K562 (cell line): Measurements from ENCODE around the gene TCEA3. TPM values are rescaled to one million over a fixed set of nuclear protein-coding genes. Genes with fewer than 3 reads are reported as not detected.
A peak's percentile ranks its signal among the peaks of the same experiment; 100 is the strongest.

Source experiments
- BACH1 ChIP-seq: fragments of 200-800 bp; sonication (Bioruptor generic); IDR thresholded peaks from 2 replicates; pipeline ENCODE4 v1.6.1; 2016; ENCODE audit warnings: missing genetic modification characterization, missing compliant biosample characterization
- KDM4B ChIP-seq, 2 experiments: fragments of 450-650 bp in 1 of 2; sonication (generic) in 1 of 2; IDR thresholded peaks; 2 replicates each; pipeline ENCODE4 v1.6.1; 2016 to 2017; ENCODE audit warnings: borderline replicate concordance in 2 of 2, antibody characterized with exemption in 1 of 2, low read depth in 1 of 2, mild to moderate bottlenecking in 1 of 2
- MTA3 ChIP-seq: fragments of 450-650 bp; formaldehyde crosslinking; IDR thresholded peaks from 2 replicates; pipeline ENCODE4 v1.6.1; 2017; ENCODE audit warnings: mild to moderate bottlenecking, borderline replicate concordance
- NRF1 ChIP-seq, 2 experiments: fragments of 450-650 bp; IDR thresholded peaks in 1 of 2; conservative IDR thresholded peaks in 1 of 2; 2 replicates each; pipeline ENCODE4 v1.6.1; 2014; ENCODE audit warnings: mild to moderate bottlenecking in 2 of 2
- SMARCC2 ChIP-seq: fragments of 450-650 bp; IDR thresholded peaks from 2 replicates; pipeline ENCODE4 v1.6.1; 2017; ENCODE audit warnings: antibody characterized with exemption, moderate library complexity, mild to moderate bottlenecking, low read depth
- TBL1XR1 ChIP-seq, 2 experiments: IDR thresholded peaks; 2 replicates each; pipeline ENCODE4 v1.6.1; 2012; ENCODE audit warnings: improper control_type of control experiment in 2 of 2, low read length in 2 of 2, mild to moderate bottlenecking in 1 of 2
- TEAD1 ChIP-seq, 2 experiments: fragments of 450-650 bp in 1 of 2; sonication (generic) in 1 of 2; formaldehyde crosslinking; IDR thresholded peaks; 2 replicates each; pipeline versions ENCODE4 v1.4.0 to v1.8.0; 2020 to 2022; ENCODE audit warnings: mild to moderate bottlenecking in 2 of 2, missing genetic modification reagents in 1 of 2
- ZNF165 ChIP-seq: fragments of 250-450 bp; sonication (Bioruptor Pico); IDR thresholded peaks from 2 replicates; pipeline ENCODE4 v1.4.0; 2020; ENCODE audit warnings: borderline replicate concordance
- ZNF445 ChIP-seq: fragments of 250-450 bp; sonication (Bioruptor Pico); IDR thresholded peaks from 2 replicates; pipeline ENCODE4 v1.4.0; 2020; ENCODE audit warnings: low read depth, mild to moderate bottlenecking, moderate library complexity
- ZZZ3 ChIP-seq: fragments of 450-650 bp; IDR thresholded peaks from 2 replicates; pipeline ENCODE4 v1.6.1; 2016; ENCODE audit warnings: antibody characterized with exemption, mild to moderate bottlenecking, moderate library complexity
- polyA plus RNA-seq, 8 experiments: library from polyadenylated mRNA; depleted of rRNA in 4 of 8; stranded (reverse) in 5 of 8; unstranded in 3 of 8; fragments of >200 nt; fragmentation: Nextera tagmentation in 2 of 8; fragmentation: Illumina TruSeq in 1 of 8; extraction: Ambion mirVana in 2 of 8; extraction: Trizol in 1 of 8; gene quantifications; 2 replicates each; pipeline versions ENCODE4 v1.2.1 to v1.2.3, GENCODE V29; 2011 to 2014; ENCODE audit warnings: inconsistent platforms in 1 of 8, missing spikeins in 1 of 8
- total RNA-seq, 7 experiments: library from RNA; depleted of rRNA in 6 of 7; stranded (reverse); fragments of >200 nt in 6 of 7; fragmentation: Illumina TruSeq in 2 of 7; extraction: Trizol in 2 of 7; gene quantifications; 2 replicates each; pipeline versions ENCODE4 v1.2.1 to v1.2.3, GENCODE V29; 2011 to 2021; ENCODE audit warnings: low replicate concordance in 1 of 7
- TF ChIP-seq, protein P1 (sequence below): fragments of 250-450 bp; sonication (Bioruptor Pico); IDR thresholded peaks from 2 replicates; pipeline ENCODE4 v1.5.0; 2021; ENCODE audit warnings: mild to moderate bottlenecking, moderate library complexity
- TF ChIP-seq, protein P2 (sequence below), 2 experiments: fragments of 450-650 bp in 1 of 2; sonication (generic) in 1 of 2; formaldehyde crosslinking in 1 of 2; IDR thresholded peaks; 2 replicates each; pipeline versions ENCODE4 v1.7.1 to v1.9.0; 2016 to 2022; ENCODE audit warnings: inconsistent platforms in 1 of 2, mild to moderate bottlenecking in 1 of 2, missing genetic modification reagents in 1 of 2
- TF ChIP-seq, protein P3 (sequence below): fragments of 250-450 bp; sonication (Bioruptor Pico); IDR thresholded peaks from 2 replicates; pipeline ENCODE4 v1.6.1; 2021; ENCODE audit warnings: mild to moderate bottlenecking

Gene TCEA3
- total and polyA plus RNA-seq, 9 of the 15 experiments (the other 6 are each of a cell fraction or from before 2014, with no cell fraction given), result 0.03 to 0.55 (median 0.36) TPM

DNA sequence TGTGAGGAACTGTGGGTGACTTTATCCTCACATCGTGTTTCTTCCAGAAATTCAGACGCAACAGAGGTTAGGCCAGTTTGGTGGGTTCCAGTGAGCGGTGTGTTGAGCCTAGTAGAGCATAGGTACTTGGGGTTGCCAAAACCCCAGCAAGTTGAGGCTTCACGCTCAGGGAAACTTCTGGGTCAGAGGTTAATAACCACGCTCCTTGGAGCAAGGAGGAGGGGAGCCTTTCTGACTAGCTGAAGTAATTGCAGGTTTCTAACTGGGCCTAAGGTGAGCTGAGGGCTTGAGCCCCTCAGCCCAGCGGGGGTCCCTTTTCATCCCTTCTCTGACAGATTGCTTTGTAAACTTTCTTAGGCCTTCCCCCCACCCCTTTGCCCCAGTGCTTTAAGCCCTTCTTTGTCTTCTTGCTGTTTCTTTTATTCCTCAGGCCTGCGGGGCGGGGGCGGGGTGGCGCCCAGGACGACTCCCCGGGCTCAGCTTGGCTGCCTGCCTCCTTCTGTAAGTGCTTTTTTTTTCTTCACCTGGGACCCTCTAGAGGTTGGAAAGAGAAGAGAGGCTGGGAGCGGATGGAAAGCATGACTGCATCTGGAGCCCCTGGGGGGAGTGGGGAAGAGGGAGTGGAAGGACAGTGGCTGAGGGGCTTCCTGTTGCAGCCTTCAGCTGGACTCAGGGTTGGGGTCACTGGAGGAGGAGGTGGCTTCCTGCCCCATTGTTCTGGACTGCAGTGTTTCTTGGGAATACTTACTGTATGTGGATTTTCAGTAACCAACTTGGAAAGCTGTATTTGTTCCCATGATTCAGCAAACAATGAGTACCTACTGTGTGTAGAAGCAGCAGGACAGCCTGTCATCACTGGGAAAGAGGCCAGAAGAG, 53.6 kb downstream of the TCEA3 start (continued):
- TF ChIP-seq, protein P1, sequence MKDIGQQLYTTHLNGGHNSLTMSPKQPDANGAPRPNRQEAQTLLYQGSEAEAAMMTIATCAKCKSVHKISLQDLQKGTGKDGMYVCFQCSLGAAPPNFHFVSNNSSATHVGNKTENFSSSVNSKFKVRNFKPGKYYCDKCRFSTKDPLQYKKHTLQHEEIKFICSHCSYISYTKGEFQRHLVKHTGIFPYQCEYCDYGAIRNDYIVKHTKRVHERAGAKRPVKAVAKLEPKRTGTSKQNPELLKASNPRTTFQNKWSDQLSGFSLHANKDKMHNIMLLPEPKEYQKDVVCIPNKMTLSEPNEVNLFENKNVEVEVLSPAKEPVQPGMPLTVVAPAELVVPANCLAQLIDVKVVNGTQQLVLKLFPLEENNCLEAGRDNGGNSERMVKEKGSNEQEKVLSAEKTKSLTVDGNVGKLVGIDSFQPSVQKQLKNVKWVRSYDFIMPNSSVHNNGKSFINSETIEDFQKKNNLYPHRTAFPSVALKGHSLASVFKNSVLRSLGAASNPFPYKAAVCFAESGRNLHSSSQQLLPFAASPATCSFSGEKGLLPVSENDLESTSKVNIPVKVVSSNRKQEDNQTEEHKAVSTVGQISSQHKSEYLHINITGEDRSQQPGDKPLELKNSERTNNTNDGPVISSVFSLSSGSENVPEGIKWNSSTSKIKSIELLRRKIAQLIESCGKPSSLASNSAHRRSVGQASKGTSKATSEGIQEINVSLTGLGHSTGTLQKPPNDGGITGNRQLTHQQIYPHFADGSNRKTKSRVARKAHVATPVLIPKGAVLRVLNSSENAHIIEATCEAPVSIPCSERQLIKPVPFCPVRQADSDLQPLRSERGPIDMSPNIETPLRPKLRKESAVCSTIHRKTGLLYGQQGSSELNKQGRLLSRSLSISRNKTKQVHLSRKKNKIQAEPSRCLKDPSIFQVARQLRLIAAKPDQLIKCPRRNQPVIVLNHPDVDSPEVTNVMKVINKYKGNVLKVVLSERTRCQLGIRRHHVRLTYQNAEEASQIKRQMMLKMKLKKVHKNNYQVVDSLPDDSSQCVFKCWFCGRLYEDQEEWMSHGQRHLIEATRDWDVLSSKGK (CRISPR knock-in tag), result no peak
- no peak for TF ChIP-seq TEAD1 (CRISPR knock-in tag; IDR thresholded peaks at IDR 0.05)
- 0 out of 2 replicates have a peak, but pooled peaks have one; percentile 30 for TF ChIP-seq MTA3
- no peak for TF ChIP-seq ZZZ3
- TF ChIP-seq, protein P2, sequence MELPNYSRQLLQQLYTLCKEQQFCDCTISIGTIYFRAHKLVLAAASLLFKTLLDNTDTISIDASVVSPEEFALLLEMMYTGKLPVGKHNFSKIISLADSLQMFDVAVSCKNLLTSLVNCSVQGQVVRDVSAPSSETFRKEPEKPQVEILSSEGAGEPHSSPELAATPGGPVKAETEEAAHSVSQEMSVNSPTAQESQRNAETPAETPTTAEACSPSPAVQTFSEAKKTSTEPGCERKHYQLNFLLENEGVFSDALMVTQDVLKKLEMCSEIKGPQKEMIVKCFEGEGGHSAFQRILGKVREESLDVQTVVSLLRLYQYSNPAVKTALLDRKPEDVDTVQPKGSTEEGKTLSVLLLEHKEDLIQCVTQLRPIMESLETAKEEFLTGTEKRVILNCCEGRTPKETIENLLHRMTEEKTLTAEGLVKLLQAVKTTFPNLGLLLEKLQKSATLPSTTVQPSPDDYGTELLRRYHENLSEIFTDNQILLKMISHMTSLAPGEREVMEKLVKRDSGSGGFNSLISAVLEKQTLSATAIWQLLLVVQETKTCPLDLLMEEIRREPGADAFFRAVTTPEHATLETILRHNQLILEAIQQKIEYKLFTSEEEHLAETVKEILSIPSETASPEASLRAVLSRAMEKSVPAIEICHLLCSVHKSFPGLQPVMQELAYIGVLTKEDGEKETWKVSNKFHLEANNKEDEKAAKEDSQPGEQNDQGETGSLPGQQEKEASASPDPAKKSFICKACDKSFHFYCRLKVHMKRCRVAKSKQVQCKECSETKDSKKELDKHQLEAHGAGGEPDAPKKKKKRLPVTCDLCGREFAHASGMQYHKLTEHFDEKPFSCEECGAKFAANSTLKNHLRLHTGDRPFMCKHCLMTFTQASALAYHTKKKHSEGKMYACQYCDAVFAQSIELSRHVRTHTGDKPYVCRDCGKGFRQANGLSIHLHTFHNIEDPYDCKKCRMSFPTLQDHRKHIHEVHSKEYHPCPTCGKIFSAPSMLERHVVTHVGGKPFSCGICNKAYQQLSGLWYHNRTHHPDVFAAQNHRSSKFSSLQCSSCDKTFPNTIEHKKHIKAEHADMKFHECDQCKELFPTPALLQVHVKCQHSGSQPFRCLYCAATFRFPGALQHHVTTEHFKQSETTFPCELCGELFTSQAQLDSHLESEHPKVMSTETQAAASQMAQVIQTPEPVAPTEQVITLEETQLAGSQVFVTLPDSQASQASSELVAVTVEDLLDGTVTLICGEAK (IDR thresholded peaks at IDR 0.05), result no peak
- TF ChIP-seq, protein P2 (CRISPR knock-in tag; IDR thresholded peaks at IDR 0.05), result no peak
- TF ChIP-seq SMARCC2, result no peak; the same call in 1 of the 2 replicates
- TF ChIP-seq ZNF165 (CRISPR knock-in tag), result no peak
- no peak for TF ChIP-seq NRF1 (conservative IDR thresholded peaks at IDR 0.05 in 1 of 2, IDR thresholded peaks at IDR 0.05 in 1 of 2)
- TF ChIP-seq ZNF445 (CRISPR knock-in tag), result no peak
- no peak for TF ChIP-seq KDM4B (IDR thresholded peaks at IDR 0.05; ENCODE audit: borderline replicate concordance in 2 of 2, low read depth in 1 of 2)
- TF ChIP-seq, protein P3, sequence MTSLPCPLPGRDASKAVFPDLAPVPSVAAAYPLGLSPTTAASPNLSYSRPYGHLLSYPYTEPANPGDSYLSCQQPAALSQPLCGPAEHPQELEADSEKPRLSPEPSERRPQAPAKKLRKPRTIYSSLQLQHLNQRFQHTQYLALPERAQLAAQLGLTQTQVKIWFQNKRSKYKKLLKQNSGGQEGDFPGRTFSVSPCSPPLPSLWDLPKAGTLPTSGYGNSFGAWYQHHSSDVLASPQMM (CRISPR knock-in tag), result no peak
- no peak for TF ChIP-seq BACH1 (tag)
- no peak for TF ChIP-seq TBL1XR1 (IDR thresholded peaks at IDR 0.05; ENCODE audit: low read length in 2 of 2)
